ENCODE measurements around the gene TBKBP1. TPM values are rescaled to one million over a fixed set of nuclear protein-coding genes. Genes with fewer than 3 reads are reported as not detected.

TBKBP1 gene
- total RNA-seq, 2 donors from 2014 or later: 14.5 to 22.9 TPM

- peaks cover 21% of the 10 kb centered on the region for H3K4me1 Mint-ChIP-seq
- no peaks in the 10 kb centered on the region for H3K9me3 Mint-ChIP-seq
- H3K4me3 ChIP-seq (ENCODE audit: low read length): peak overlapping the region; percentile 43
- H3K4me3 Mint-ChIP-seq: no peak overlapping the region
- no peak for DNase-seq
- H3K27me3 Mint-ChIP-seq (ENCODE audit: insufficient read depth): no peaks in the 10 kb centered on the region
- H3K27ac Mint-ChIP-seq: peak overlapping the region; percentile 41
- H3K9me3 ChIP-seq (ENCODE audit: control insufficient read depth, low read length): no peaks in the 10 kb centered on the region
- no peak for TF ChIP-seq CTCF (conservative IDR thresholded peaks at IDR 0.05)
- 87 to 90% methylated on average over 6 of the region's 6 CpGs for WGBS, 2 experiments (ENCODE audit: insufficient coverage in 1 of 2, insufficient read length in 1 of 2)
- H3K36me3 Mint-ChIP-seq (ENCODE audit: low read depth): peaks cover 77% of the 10 kb centered on the region
- no peak overlapping the region for H3K27ac ChIP-seq (ENCODE audit: low read depth, low read length)
- no peaks in the 10 kb centered on the region for H3K27me3 ChIP-seq (ENCODE audit: control insufficient read depth, insufficient read depth, low read length, poor library complexity, severe bottlenecking)
- peaks cover 8% of the 10 kb centered on the region for H3K4me1 ChIP-seq (ENCODE audit: control insufficient read depth, insufficient read depth, low read length)
- peaks cover 84% of the 10 kb centered on the region for H3K36me3 ChIP-seq (ENCODE audit: control insufficient read depth, insufficient read depth, low read length)
- no peak overlapping the region for H3K9ac ChIP-seq (ENCODE audit: extremely low read depth, low read length, poor library complexity, severe bottlenecking)
These were observed 39.0 kb upstream of the TBKBP1 start for GRCh38 chr17:47654991-47655390.

- H3K9me3 Mint-ChIP-seq: no peaks in the 10 kb centered on the region
These were observed 33.9 kb upstream of the TBKBP1 start for GRCh38 chr17:47660064-47660492.

GRCh38 chr17:47663912-47664623 is 29.9 kb upstream of the TBKBP1 start:
- no peaks in the 10 kb centered on the region for H3K4me1 Mint-ChIP-seq

More at GRCh38 chr17:47660064-47660492, 33.9 kb upstream of the TBKBP1 start:
- Mint-ChIP-seq H3K4me3 (no peak overlapping the region), H3K36me3 (ENCODE audit: low read depth) (peaks cover 82% of the 10 kb centered on the region), H3K4me1 (no peaks in the 10 kb centered on the region), H3K27me3 (ENCODE audit: insufficient read depth) (no peaks in the 10 kb centered on the region), H3K27ac (no peak overlapping the region)
- Histone ChIP-seq H3K4me3 (ENCODE audit: low read length) (no peak overlapping the region), H3K9me3 (ENCODE audit: control insufficient read depth, low read length) (no peaks in the 10 kb centered on the region), H3K36me3 (ENCODE audit: control insufficient read depth, insufficient read depth, low read length) (peaks cover 96% of the 10 kb centered on the region), H3K27ac (ENCODE audit: low read depth, low read length) (no peak overlapping the region), H3K27me3 (ENCODE audit: control insufficient read depth, insufficient read depth, low read length, poor library complexity, severe bottlenecking) (no peaks in the 10 kb centered on the region), H3K4me1 (ENCODE audit: control insufficient read depth, insufficient read depth, low read length) (no peaks in the 10 kb centered on the region), H3K9ac (ENCODE audit: extremely low read depth, low read length, poor library complexity, severe bottlenecking) (no peak overlapping the region)
- DNase-seq: no peak
- WGBS, 2 experiments (ENCODE audit: insufficient coverage in 1 of 2, insufficient read length in 1 of 2): 90 to 96% methylated on average over 2 to 6 of the region's 6 CpGs
- peak; percentile 21 for TF ChIP-seq CTCF (conservative IDR thresholded peaks at IDR 0.05)

More at GRCh38 chr17:47663912-47664623, 29.9 kb upstream of the TBKBP1 start:
- H3K4me3 ChIP-seq (ENCODE audit: low read length): no peak overlapping the region
- no peaks in the 10 kb centered on the region for H3K27me3 Mint-ChIP-seq (ENCODE audit: insufficient read depth)
- H3K9ac ChIP-seq (ENCODE audit: extremely low read depth, low read length, poor library complexity, severe bottlenecking): no peak overlapping the region
- H3K9me3 ChIP-seq (ENCODE audit: control insufficient read depth, low read length): no peaks in the 10 kb centered on the region
- no peak overlapping the region for H3K4me3 Mint-ChIP-seq
- peaks cover 82% of the 10 kb centered on the region for H3K36me3 Mint-ChIP-seq (ENCODE audit: low read depth)
- peaks cover 92% of the 10 kb centered on the region for H3K36me3 ChIP-seq (ENCODE audit: control insufficient read depth, insufficient read depth, low read length)
- no peaks in the 10 kb centered on the region for H3K9me3 Mint-ChIP-seq
- H3K27ac ChIP-seq (ENCODE audit: low read depth, low read length): no peak overlapping the region
- DNase-seq: peak; percentile 93
- TF ChIP-seq CTCF (conservative IDR thresholded peaks at IDR 0.05): peak; percentile 88
- peak overlapping the region; percentile 48 for H3K27ac Mint-ChIP-seq
- WGBS, 2 experiments (ENCODE audit: insufficient coverage in 1 of 2, insufficient read length in 1 of 2): 69 to 71% methylated on average over 6 of the region's 6 CpGs
- no peaks in the 10 kb centered on the region for H3K27me3 ChIP-seq (ENCODE audit: control insufficient read depth, insufficient read depth, low read length, poor library complexity, severe bottlenecking)
- no peaks in the 10 kb centered on the region for H3K4me1 ChIP-seq (ENCODE audit: control insufficient read depth, insufficient read depth, low read length)

Data from endodermal cell (in vitro differentiated cells).